Effector CD8-positive, alpha-beta T cell (primary cell): ENCODE results near the gene BCAN.
A peak's percentile ranks its signal among the peaks of the same experiment; 100 is the strongest.

ENCODE experiments used
- DNase-seq: peaks from one replicate; lab custom pipeline; 2025; lab: John Stamatoyannopoulos, UW

Gene BCAN

GRCh38 chr1:156677616-156678596 is 36.0 kb downstream of the BCAN start:
- DNase-seq = no peak

- DNase-seq = no peak
These were observed 38.1 kb downstream of the BCAN start for GRCh38 chr1:156680056-156680455.

GRCh38 chr1:156681196-156681960 is 39.5 kb downstream of the BCAN start:
- no peak for DNase-seq

- DNase-seq = no peak
These were observed 40.4 kb downstream of the BCAN start for GRCh38 chr1:156682166-156682890.

- DNase-seq = no peak
These were observed 42.4 kb downstream of the BCAN start for GRCh38 chr1:156684227-156684782.

GRCh38 chr1:156689035-156689952 is 47.4 kb downstream of the BCAN start:
- DNase-seq = peak; percentile 63

GRCh38 chr1:156689953-156690674 is 48.2 kb downstream of the BCAN start:
- DNase-seq = no peak

GRCh38 chr1:156690675-156691036 is 48.7 kb downstream of the BCAN start:
- DNase-seq = no peak

- DNase-seq = no peak
These were observed 49.3 kb downstream of the BCAN start for GRCh38 chr1:156691191-156691590.

- no peak for DNase-seq
These were observed 49.9 kb downstream of the BCAN start for GRCh38 chr1:156691665-156692440.

- no peak for DNase-seq
These were observed 50.6 kb downstream of the BCAN start for GRCh38 chr1:156692441-156692924.

GRCh38 chr1:156692925-156693847 is 51.3 kb downstream of the BCAN start:
- DNase-seq = no peak

- DNase-seq = no peak
These were observed 52.2 kb downstream of the BCAN start for GRCh38 chr1:156693848-156694689.

GRCh38 chr1:156694690-156694962 is 52.7 kb downstream of the BCAN start:
- no peak for DNase-seq

GRCh38 chr1:156696755-156697154 is 54.8 kb downstream of the BCAN start:
- no peak for DNase-seq

GRCh38 chr1:156697481-156697880 is 55.6 kb downstream of the BCAN start:
- DNase-seq = no peak

- no peak for DNase-seq
These were observed 57.1 kb downstream of the BCAN start for GRCh38 chr1:156698995-156699394.
